ENCODE data around the gene ARID3A.
"Not testable (repeated sequence)": the region's sequence is repeated elsewhere in the genome, so short reads cannot be mapped to it uniquely, and the experiment has no call there.

The ARID3A gene

DNA sequence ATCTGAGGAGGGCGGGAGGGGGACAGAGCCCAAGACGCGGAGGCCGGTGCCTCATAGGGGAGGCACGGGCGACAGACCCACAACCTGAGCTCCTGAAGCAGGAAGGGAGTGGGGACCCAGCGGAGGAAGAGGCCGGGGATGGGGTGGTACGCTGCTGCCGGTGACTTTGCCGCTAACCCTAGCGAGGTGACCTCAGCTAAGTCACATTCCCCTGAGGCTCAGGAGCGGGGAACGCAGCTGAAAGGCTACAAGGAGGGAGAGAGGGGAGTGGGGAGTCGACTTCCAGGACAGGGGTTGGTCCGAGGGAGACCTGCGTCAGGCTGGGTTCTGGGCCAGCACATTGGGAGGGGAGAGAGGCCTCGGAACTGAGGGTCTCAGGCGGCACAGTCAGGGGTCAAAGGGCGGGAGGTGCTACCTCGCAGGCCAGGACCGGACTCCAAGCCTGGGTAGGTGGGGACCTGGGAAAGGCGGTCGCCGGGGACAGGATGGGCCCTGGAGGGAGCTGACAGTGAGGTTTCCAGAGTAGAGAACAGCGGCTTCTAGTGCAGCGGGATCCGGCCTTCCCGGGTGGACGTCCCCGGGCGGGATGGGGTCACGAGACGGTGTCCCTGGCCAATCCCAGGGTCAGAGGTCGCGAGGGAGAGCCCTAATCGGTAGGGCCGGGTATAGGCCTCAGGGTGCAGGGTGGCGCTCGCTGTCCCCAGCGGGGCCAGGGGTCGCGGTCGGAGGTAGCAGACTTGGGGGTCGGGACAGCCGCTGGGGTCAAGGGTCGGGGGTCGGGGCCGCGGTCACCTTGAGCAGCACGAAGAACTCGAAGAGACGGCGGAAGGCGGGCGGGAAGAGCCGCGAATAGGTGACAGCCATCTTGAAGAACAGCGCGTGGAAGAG is 94.4 kb downstream of the ARID3A start:
- in situ Hi-C loops (cut with HindIII; ENCODE audit: low pct_ligation_motif_present, low sequenced_read_pairs), result no loop called here
- peak overlapping the region; percentile 96 for H3K27ac ChIP-seq
- no peaks in the 10 kb centered on the region for H3K27me3 ChIP-seq (replicated peaks)
- H3K4me3 ChIP-seq (ENCODE audit: low read depth, low read length), result peak overlapping the region; percentile 92
- H3K36me3 ChIP-seq (replicated peaks), result no peaks in the 10 kb centered on the region
- TF ChIP-seq, protein P1, sequence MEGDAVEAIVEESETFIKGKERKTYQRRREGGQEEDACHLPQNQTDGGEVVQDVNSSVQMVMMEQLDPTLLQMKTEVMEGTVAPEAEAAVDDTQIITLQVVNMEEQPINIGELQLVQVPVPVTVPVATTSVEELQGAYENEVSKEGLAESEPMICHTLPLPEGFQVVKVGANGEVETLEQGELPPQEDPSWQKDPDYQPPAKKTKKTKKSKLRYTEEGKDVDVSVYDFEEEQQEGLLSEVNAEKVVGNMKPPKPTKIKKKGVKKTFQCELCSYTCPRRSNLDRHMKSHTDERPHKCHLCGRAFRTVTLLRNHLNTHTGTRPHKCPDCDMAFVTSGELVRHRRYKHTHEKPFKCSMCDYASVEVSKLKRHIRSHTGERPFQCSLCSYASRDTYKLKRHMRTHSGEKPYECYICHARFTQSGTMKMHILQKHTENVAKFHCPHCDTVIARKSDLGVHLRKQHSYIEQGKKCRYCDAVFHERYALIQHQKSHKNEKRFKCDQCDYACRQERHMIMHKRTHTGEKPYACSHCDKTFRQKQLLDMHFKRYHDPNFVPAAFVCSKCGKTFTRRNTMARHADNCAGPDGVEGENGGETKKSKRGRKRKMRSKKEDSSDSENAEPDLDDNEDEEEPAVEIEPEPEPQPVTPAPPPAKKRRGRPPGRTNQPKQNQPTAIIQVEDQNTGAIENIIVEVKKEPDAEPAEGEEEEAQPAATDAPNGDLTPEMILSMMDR (IDR thresholded peaks at IDR 0.05; ENCODE audit: low read depth, low read length, missing control alignments), result no peak
- no peak for DNase-seq

- peak within 1 kb of the TSS; percentile 96 for H3K27ac ChIP-seq
- TF ChIP-seq, protein P1 (IDR thresholded peaks at IDR 0.05; ENCODE audit: low read depth, low read length, missing control alignments), result no peak
- H3K27me3 ChIP-seq (replicated peaks), result no peaks in the 10 kb centered on the region
- DNase-seq, result peak; percentile 94
- H3K4me3 ChIP-seq (ENCODE audit: low read depth, low read length), result peak within 1 kb of the TSS; percentile 92
- in situ Hi-C loops (cut with HindIII; ENCODE audit: low pct_ligation_motif_present, low sequenced_read_pairs), result no loop called here
- no peaks in the 10 kb centered on the region for H3K36me3 ChIP-seq (replicated peaks)
Measured at GRCh38 chr19:1020868-1021425, 95.1 kb downstream of the ARID3A start, which contains the start of gene TMEM259. Gene TMEM259, minus strand, starts transcription at chr19:1021123. Its CDS starts 127 bp downstream, at chr19:1020996.

DNA sequence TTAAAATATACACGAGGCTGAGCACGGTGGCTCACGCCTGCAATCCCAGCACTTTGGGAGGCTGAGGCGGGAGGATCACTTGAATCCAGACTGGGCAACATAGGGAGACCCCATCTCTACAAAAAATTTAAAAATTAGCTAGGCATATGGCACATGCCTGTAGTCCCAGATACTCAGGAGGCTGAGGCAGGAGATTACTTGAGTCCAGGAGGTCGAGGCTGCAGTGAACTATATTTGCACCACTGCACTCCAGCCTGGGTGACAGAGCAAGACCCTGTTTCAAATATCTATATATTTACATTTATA is 98.0 kb downstream of the ARID3A start:
- H3K4me3 ChIP-seq (ENCODE audit: low read depth, low read length); H3K27me3 ChIP-seq (replicated peaks); H3K36me3 ChIP-seq (replicated peaks); H3K27ac ChIP-seq; DNase-seq; in situ Hi-C loops (cut with HindIII; ENCODE audit: low pct_ligation_motif_present, low sequenced_read_pairs): not testable (repeated sequence)

GRCh38 chr19:1025080-1025479 is 99.2 kb downstream of the ARID3A start:
- H3K4me3 ChIP-seq (ENCODE audit: low read depth, low read length); in situ Hi-C loops (cut with HindIII; ENCODE audit: low pct_ligation_motif_present, low sequenced_read_pairs); H3K36me3 ChIP-seq (replicated peaks); DNase-seq; H3K27me3 ChIP-seq (replicated peaks); H3K27ac ChIP-seq: not testable (repeated sequence)
